H9 (cell line): ENCODE data around the gene LYSMD2. TPM values are rescaled to one million over a fixed set of nuclear protein-coding genes. Genes with fewer than 3 reads are reported as not detected.

Experiments used
- DNase-seq: peaks from one replicate; pipeline ENCODE4 v3.0.0-alpha.2; 2017
- H2AFZ ChIP-seq: one replicate; pipeline ENCODE4 v1.6.1; 2013; ENCODE audit warnings: mild to moderate bottlenecking, low read length, control low read depth, moderate library complexity
- H2AK5ac ChIP-seq: 2 replicates; pipeline ENCODE4 v1.6.1; 2013; ENCODE audit warnings: low read length, control low read depth, mixed read lengths; ENCODE audit not compliant: insufficient read length
- H2BK120ac ChIP-seq: one replicate; pipeline ENCODE4 v1.6.1; 2013; ENCODE audit warnings: low read depth, mild to moderate bottlenecking, low read length, control low read depth, inconsistent platforms; ENCODE audit not compliant: poor library complexity, severe bottlenecking
- H2BK12ac ChIP-seq: 2 replicates; pipeline ENCODE4 v1.6.1; 2013; ENCODE audit warnings: low read length, control low read depth, mixed read lengths, low read depth; ENCODE audit not compliant: insufficient read length
- H2BK15ac ChIP-seq: 2 replicates; pipeline ENCODE4 v1.6.1; 2013; ENCODE audit warnings: low read depth, low read length, control low read depth
- H2BK20ac ChIP-seq: one replicate; pipeline ENCODE4 v1.6.1; 2013; ENCODE audit warnings: low read depth, mild to moderate bottlenecking, low read length, control low read depth, inconsistent platforms; ENCODE audit not compliant: poor library complexity, severe bottlenecking
- H2BK5ac ChIP-seq: 2 replicates; pipeline ENCODE4 v1.6.1; 2013; ENCODE audit warnings: low read length, control low read depth, mixed read lengths; ENCODE audit not compliant: insufficient read length
- H3K14ac ChIP-seq: 2 replicates; pipeline ENCODE4 v1.6.1; 2013; ENCODE audit warnings: low read length, control low read depth; ENCODE audit not compliant: insufficient read depth
- H3K18ac ChIP-seq: 2 replicates; pipeline ENCODE4 v1.6.1; 2013; ENCODE audit warnings: low read depth, mild to moderate bottlenecking, mixed read lengths, low read length, control low read depth; ENCODE audit not compliant: insufficient read length
- H3K23ac ChIP-seq: 2 replicates; pipeline ENCODE4 v1.6.1; 2013; ENCODE audit warnings: low read length, control low read depth, mixed read lengths, low read depth; ENCODE audit not compliant: insufficient read length
- H3K23me2 ChIP-seq: 2 replicates; pipeline ENCODE4 v1.6.1; 2013; ENCODE audit warnings: low read depth, mild to moderate bottlenecking, mixed read lengths, low read length, control low read depth; ENCODE audit not compliant: insufficient read length, poor library complexity, severe bottlenecking
- H3K27ac ChIP-seq: 2 replicates; pipeline ENCODE4 v1.5.1; 2013; ENCODE audit warnings: low read length, control low read depth, mixed read lengths, low read depth; ENCODE audit not compliant: insufficient read length
- H3K27me3 ChIP-seq: 2 replicates; pipeline ENCODE4 v1.6.1; 2013; ENCODE audit warnings: low read length, control low read depth, inconsistent platforms; ENCODE audit not compliant: insufficient read depth
- H3K4ac ChIP-seq: 2 replicates; pipeline ENCODE4 v1.6.1; 2013; ENCODE audit warnings: low read depth, mild to moderate bottlenecking, control low read depth, inconsistent platforms, low read length, moderate library complexity
- H3K4me1 ChIP-seq: 2 replicates; pipeline ENCODE4 v1.6.1; 2013; ENCODE audit warnings: low read length, control low read depth, inconsistent platforms; ENCODE audit not compliant: insufficient read depth
- H3K4me2 ChIP-seq: 2 replicates; pipeline ENCODE4 v1.6.1; 2013; ENCODE audit warnings: low read length, control low read depth, mixed read lengths; ENCODE audit not compliant: insufficient read length, insufficient read depth
- H3K56ac ChIP-seq: 2 replicates; pipeline ENCODE4 v1.6.1; 2013; ENCODE audit warnings: low read depth, mild to moderate bottlenecking, mixed read lengths, low read length, control low read depth; ENCODE audit not compliant: insufficient read length
- H3K79me1 ChIP-seq: 2 replicates; pipeline ENCODE4 v1.6.1; 2013; ENCODE audit warnings: low read depth, mild to moderate bottlenecking, moderate library complexity, low read length, control low read depth, inconsistent platforms; ENCODE audit not compliant: insufficient read depth, poor library complexity, severe bottlenecking
- H3K79me2 ChIP-seq: 2 replicates; pipeline ENCODE4 v1.6.1; 2013; ENCODE audit warnings: low read length, control low read depth, inconsistent platforms; ENCODE audit not compliant: insufficient read depth
- H3K9ac ChIP-seq: 2 replicates; pipeline ENCODE4 v1.6.1; 2013; ENCODE audit warnings: low read length, control low read depth, mixed read lengths; ENCODE audit not compliant: insufficient read length; ENCODE audit errors: extremely low read depth
- H3K9me3 ChIP-seq: one replicate; pipeline ENCODE4 v1.6.1; 2013; ENCODE audit warnings: low read depth, low read length, inconsistent platforms; ENCODE audit not compliant: control insufficient read depth
- H3T11ph ChIP-seq: one replicate; pipeline ENCODE4 v1.6.1; 2013; ENCODE audit warnings: mild to moderate bottlenecking, low read length, control low read depth, inconsistent platforms
- H4K20me1 ChIP-seq: one replicate; pipeline ENCODE4 v1.6.1; 2013; ENCODE audit not compliant: control insufficient read depth, insufficient read length, insufficient read depth
- H4K5ac ChIP-seq: 2 replicates; pipeline ENCODE4 v1.6.1; 2013; ENCODE audit warnings: low read depth, mild to moderate bottlenecking, mixed read lengths, low read length, control low read depth; ENCODE audit not compliant: insufficient read length
- H4K8ac ChIP-seq: replicated peaks from 2 replicates; pipeline ENCODE4 v1.6.1; 2013; ENCODE audit warnings: low read length, control low read depth, mixed read lengths, low read depth; ENCODE audit not compliant: insufficient read length
- H4K91ac ChIP-seq: 2 replicates; pipeline ENCODE4 v1.6.1; 2013; ENCODE audit warnings: low read depth, mild to moderate bottlenecking, moderate library complexity, mixed read lengths, low read length, control low read depth; ENCODE audit not compliant: insufficient read length
- H3K27ac Mint-ChIP-seq, 3 experiments: 2 replicates in 2 of 3; 3 replicates in 1 of 3; pipeline ENCODE4 v1.8.0; 2020 to 2021; ENCODE audit warnings: mixed read lengths in 3 of 3, mild to moderate bottlenecking in 1 of 3, moderate library complexity in 1 of 3
- H3K27me3 Mint-ChIP-seq: 2 replicates; pipeline ENCODE4 v1.8.0; 2021; ENCODE audit warnings: low read depth, mild to moderate bottlenecking, moderate library complexity, mixed read lengths
- H3K36me3 Mint-ChIP-seq, 3 experiments: 2 replicates in 2 of 3; 3 replicates in 1 of 3; pipeline ENCODE4 v1.8.0; 2020 to 2021; ENCODE audit warnings: low read depth in 3 of 3, mixed read lengths in 3 of 3; ENCODE audit not compliant: insufficient read depth in 1 of 3
- H3K4me1 Mint-ChIP-seq, 2 experiments: 2 replicates each; pipeline ENCODE4 v1.8.0; 2020; ENCODE audit warnings: mixed read lengths in 2 of 2
- H3K4me3 Mint-ChIP-seq, 2 experiments: 2 replicates in 1 of 2; 3 replicates in 1 of 2; pipeline ENCODE4 v1.8.0; 2020 to 2021; ENCODE audit warnings: mild to moderate bottlenecking in 2 of 2, mixed read lengths in 2 of 2, moderate library complexity in 1 of 2
- H3K9me3 Mint-ChIP-seq, 2 experiments: 2 replicates in 1 of 2; 3 replicates in 1 of 2; pipeline ENCODE4 v1.8.0; 2020; ENCODE audit warnings: mild to moderate bottlenecking in 2 of 2, mixed read lengths in 2 of 2, moderate library complexity in 1 of 2
- CTCF ChIP-seq: fragments of 200-600 bp; sonication (generic); conservative IDR thresholded peaks from 3 replicates; pipeline ENCODE4 v1.8.0; 2021; ENCODE audit warnings: antibody characterized with exemption, mild to moderate bottlenecking
- WGBS: extraction: QIAGEN DNeasy Blood & Tissue Kit; methylation state at CpG from one replicate; pipeline ENCODE4 v1.1.7; 2013; ENCODE audit warnings: missing lambda C conversion rate, low lambda C conversion rate, mixed read lengths; ENCODE audit not compliant: insufficient read length; ENCODE audit errors: extremely low coverage; 5-methylcytosine and 5-hydroxymethylcytosine counted together
- total RNA-seq: library from RNA; stranded (reverse); gene quantifications from 2 replicates; pipeline ENCODE4 v1.2.1, GENCODE V29; 2021

LYSMD2 gene
- total RNA-seq, 1 experiment from 2014 or later = 3.9 TPM

- no CpG with 5 or more reads among the region's 2 CpGs for WGBS
- Histone ChIP-seq H3K79me1 (no peaks in the 10 kb centered on the region), H3T11ph (no peak overlapping the region), H3K4ac (no peak overlapping the region), H3K18ac (no peak overlapping the region), H3K23ac (no peak overlapping the region), H3K27me3 (no peaks in the 10 kb centered on the region), H3K27ac (no peak overlapping the region), H2BK5ac (no peak overlapping the region), H3K23me2 (peaks cover 3% of the 10 kb centered on the region), H4K5ac (no peak overlapping the region), H3K56ac (no peak overlapping the region), H3K9ac (no peak overlapping the region), H2BK120ac (no peak overlapping the region), H2AFZ (no peak overlapping the region), H2BK12ac (no peak overlapping the region), H3K79me2 (no peaks in the 10 kb centered on the region), H2BK20ac (no peak overlapping the region), H4K8ac (no peak overlapping the region), H3K4me2 (peak overlapping the region; percentile 66), H2BK15ac (no peak overlapping the region), H3K4me1 (no peaks in the 10 kb centered on the region), H3K14ac (no peak overlapping the region), H4K20me1 (no peaks in the 10 kb centered on the region), H3K9me3 (no peaks in the 10 kb centered on the region), H4K91ac (no peak overlapping the region), H2AK5ac (no peak overlapping the region)
- Mint-ChIP-seq H3K4me3 (peak overlapping the region; percentile 89 to 96), H3K9me3 (no peaks in the 10 kb centered on the region), H3K36me3 (peaks cover 0 to 7% (median 5%) of the 10 kb centered on the region in 3 experiments; a peak in 2 of 7 replicates), H3K4me1 (peaks cover 7 to 9% of the 10 kb centered on the region in 2 experiments), H3K27ac (0 out of 7 replicates have a peak overlapping the region, but pooled peaks of 1 of the 3 experiments have one; percentile 4), H3K27me3 (peaks cover 16% of the 10 kb centered on the region)
- no peak for DNase-seq
- no peak for TF ChIP-seq CTCF
Observed at GRCh38 chr15:51680321-51680720, 57.1 kb downstream of the LYSMD2 start.
